GM19023 (cell line): ENCODE data around the gene RPSA.
A peak's percentile ranks its signal among the peaks of the same experiment; 100 is the strongest.
"Not testable (repeated sequence)": the region's sequence is repeated elsewhere in the genome, so short reads cannot be mapped to it uniquely, and the experiment has no call there.

Experiments
- ATAC-seq: cut with Tn5 transposase; IDR thresholded peaks from one replicate; pipeline ENCODE4 v1.9.1; 2021; ENCODE audit warnings: mild to moderate bottlenecking, moderate library complexity; ENCODE audit not compliant: unreplicated experiment

Gene RPSA

GRCh38 chr3:39418556-39419225, 12.2 kb downstream of the RPSA start:
- ATAC-seq, result not testable (repeated sequence)

GRCh38 chr3:39419742-39420315, 13.3 kb downstream of the RPSA start:
- ATAC-seq, result no peak

DNA sequence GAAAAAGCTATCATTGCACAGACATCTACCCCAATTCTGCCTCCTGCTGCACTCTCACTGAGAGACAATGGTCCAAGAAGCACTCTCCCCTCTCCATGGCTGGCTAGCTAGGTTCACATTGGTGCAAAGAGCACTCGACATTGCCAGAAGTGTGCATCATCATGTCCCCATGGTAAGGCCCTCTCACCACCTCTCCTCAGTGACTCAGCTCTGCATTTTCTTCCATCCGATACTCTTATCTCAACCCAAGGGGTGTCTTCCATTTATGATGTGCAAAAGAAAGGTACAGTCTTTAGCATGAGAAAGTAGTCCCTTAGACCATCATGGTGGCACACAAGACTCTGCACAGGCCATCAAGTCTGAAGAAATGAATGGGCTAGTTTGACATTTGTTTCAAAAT, 14.0 kb downstream of the RPSA start:
- ATAC-seq, result no peak

GRCh38 chr3:39423436-39423970, 17.0 kb downstream of the RPSA start:
- ATAC-seq, result no peak

DNA sequence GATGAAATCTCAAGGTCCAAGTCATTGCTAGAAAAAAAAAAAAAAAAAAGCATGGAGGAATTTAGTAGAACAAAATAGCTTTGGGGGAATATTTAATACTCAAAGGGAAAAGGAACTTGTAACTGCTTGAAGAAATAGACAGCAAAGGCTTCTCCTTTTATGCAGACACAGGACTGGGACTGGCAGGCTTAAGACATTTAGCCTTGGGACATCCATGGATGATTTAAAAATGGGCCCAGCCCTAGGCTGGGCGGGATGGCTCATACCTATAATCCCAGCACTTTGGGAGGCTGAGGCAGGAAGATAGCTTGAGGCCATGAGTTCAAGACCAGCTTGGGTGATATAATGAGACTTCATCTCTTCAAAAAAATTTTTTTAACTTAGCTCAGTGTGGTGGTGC, 19.8 kb downstream of the RPSA start:
- ATAC-seq, result no peak

DNA sequence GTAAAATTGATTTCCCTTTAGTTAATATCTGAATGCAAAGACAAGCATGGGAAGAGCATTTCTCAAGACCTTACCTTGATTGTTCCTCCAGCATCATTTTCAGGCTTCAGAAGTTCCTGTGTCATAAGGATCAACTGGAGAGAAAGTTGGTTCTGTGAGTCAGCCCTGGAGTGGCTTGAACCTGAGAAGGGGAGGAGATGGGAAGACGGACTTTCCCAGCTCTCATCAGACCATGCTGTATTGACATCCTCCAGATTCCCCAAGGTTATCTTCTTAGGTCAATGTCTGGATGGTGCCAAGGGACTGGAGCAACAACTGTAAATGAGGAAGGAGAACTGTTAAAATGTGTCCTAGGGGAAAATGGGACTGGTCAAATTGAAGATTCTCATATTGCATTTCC, 21.0 kb downstream of the RPSA start:
- ATAC-seq, result no peak

- no peak for ATAC-seq
Measured at GRCh38 chr3:39428745-39429201, 22.3 kb downstream of the RPSA start.

GRCh38 chr3:39429466-39429865, 22.9 kb downstream of the RPSA start:
- ATAC-seq, result no peak

DNA sequence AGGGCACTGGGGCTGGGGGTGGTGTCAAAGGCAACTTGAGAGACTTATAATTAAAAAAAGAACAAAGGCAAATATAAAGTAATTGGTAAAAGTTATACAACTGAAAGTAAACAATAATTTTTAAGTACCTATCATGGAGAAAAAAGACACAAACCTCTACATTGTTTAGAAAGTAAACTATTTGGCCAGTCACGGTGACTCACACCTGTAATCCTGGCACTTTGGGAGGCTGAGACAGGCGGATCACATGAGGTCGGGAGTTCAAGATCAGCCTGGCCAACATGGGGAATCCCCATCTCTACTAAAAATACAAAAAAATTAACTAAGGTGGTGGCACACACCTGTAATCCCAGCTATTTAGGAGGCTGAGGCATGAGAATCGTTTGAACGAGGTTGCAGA, 25.8 kb downstream of the RPSA start:
- no peak for ATAC-seq

DNA sequence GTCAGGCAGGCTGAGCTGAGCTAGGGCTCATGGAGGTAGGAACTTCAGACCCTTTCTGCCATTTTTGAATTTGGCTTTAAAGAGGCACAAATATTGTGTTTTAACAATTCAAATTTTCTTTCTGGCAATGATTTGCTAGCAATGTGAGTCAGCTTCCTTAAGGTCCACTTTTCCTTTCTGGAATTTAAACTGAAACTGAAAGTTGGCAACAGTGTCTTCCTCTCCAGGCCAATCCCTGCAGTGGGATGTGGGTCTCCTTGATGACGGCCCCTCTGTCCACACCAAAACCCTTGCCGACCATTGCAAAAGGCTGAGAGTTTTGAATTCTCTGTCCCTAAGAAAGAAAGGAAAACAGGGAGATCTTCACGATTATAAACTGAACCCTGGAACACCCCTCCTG, 27.1 kb downstream of the RPSA start:
- ATAC-seq, result no peak

DNA sequence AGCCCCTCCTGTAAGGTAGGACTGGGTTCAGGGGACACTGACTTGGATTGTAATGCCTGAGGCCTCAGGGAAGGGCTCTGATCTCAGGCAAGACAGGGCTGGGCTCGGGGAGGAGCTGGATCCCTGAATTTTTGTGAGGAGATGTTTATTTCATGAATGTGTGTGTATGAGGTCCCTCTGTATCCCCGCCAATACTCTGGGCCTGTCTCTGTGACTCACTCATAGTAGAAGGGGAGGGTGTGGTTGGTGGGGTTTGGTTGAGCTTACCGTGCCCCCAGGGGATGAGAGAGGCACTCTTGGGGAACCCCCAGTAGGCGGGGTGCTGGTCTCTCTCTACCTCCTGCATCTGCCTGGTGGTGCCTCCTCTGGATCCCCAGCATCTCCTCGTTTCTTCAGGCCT, 28.1 kb downstream of the RPSA start:
- ATAC-seq, result peak; percentile 58

DNA sequence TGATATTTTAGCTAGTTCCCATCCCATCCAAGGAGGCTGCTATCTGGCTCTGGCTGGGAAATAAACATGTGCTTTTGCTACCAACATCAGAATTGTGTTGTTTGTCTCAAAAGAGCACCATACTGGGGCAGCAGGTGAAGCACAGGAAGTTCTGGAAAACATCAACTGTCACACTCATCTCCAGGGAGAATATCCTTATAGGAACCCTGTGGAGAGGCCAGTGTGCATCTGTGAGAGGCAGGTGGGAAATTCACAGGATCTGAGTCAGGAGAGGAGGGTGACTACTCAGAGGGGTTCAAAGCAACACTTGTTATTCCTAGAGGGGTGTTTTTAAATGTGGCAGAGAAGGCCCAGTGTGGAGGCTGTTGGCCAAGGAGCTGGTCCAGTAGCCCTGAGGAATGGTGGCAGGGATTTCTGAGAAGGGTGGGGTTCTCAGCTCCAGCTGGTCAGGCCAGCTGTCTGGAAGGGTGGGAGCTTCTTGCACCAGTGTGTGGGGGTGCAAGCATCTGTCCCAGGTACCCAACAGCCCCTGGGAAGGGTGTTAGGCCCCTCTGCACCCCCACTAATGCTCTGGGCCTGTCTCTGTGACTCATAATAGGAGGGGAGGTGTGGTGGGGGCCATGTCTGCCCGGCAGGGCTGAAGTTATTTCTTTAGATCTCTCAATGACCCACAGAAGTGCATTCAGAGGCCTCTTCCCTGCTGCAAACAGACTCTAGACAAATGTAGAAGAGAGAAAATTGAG, 28.7 kb downstream of the RPSA start:
- ATAC-seq, result no peak

GRCh38 chr3:39438880-39439279, 32.4 kb downstream of the RPSA start:
- ATAC-seq, result no peak

DNA sequence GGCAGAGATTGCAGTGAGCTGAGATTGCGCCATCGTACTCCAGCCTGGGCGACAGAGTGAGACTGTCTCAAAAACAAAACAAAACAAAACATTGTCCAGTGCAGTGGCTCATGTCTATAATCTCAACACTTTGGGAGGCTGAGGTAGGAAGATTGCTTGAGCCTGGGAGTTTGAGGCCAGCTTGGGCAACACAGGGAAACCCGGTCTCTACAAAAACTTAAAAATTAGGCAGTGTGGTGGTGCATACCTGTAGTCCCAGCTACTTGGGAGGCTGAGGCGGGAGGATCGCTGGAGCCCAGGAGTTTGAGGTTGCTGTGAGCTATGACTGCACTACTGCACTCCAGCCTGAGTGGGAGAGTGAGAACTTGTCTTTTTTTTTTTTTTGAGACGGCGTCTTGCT, 33.8 kb downstream of the RPSA start:
- ATAC-seq, result no peak

DNA sequence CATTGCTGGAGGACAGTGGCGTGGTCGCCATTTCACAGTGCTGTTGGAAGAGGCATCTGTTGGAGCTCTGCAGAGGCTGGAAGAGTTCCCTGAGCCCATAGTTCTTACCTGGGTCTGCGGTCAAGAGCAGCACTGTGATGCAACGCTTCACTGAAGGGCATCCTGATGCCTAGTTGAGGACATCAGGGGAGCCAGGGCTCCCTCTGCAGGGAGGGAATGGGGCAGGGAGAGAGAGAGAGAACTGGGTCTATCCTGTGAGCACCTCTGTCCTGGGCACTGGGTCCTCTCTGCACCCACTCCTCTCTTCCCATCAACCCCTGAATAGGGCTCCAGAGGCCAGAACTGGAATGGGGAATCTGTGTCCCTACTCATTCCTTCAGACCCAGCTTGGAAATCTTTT, 37.0 kb downstream of the RPSA start:
- ATAC-seq, result no peak

GRCh38 chr3:39445927-39446326, 39.4 kb downstream of the RPSA start:
- ATAC-seq, result no peak

GRCh38 chr3:39446444-39446843, 39.9 kb downstream of the RPSA start:
- ATAC-seq, result no peak

GRCh38 chr3:39447637-39448483, 41.3 kb downstream of the RPSA start:
- ATAC-seq, result peak; percentile 77

DNA sequence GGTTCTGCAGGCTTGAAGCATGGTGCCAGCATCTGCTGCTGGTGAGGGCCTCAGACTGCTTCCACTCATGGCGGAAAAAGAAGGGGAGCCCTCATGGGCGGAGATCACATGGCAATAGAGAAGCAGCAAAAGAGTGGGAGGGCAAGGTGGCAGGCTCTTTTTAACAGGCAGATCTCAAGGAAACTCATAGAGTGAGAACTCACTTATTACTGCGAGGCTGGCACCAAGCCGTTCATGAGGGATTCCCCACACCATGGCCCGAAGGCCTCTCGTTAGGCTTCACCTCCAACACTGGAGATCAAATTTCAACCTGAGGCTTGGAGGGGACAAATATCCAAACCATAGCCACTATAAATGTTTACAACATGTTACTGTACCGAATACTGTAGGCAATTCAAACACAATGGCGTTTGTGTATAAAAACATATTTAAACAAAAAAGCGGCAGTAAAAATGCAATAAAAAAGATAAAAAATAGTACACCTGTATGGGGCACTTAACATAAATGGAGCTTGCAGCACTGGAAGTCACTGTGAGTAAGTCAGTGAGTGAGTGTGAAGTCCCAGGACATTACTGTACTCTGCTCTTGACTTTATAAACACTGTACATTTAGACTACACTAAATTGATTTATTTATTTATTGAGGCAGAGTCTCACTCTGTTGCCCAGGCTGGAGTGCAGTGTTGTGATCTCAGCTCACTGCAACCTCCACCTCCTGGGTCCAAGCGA, 42.1 kb downstream of the RPSA start:
- ATAC-seq, result no peak

DNA sequence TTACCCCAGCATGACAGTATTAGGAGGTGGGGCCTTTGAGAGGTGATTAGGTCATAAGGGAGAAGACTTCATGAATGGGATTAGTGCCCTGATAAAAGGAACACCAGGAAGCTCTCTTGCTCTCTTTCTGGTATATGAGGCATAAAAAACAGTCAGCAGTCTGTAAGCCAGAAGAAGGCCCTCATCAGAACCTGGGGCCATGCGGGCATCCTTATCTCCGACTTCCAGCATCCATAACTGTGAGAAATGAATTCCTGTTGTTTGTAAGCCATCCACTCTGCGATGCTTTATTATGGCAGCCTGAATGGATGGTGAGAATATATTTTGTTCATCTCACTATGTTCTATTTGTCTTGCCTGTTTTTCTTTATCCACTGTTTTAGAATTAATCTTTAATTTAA, 43.3 kb downstream of the RPSA start:
- no peak for ATAC-seq
